ENCODE measurements around the gene OPCML.

- TF ChIP-seq, protein P1, sequence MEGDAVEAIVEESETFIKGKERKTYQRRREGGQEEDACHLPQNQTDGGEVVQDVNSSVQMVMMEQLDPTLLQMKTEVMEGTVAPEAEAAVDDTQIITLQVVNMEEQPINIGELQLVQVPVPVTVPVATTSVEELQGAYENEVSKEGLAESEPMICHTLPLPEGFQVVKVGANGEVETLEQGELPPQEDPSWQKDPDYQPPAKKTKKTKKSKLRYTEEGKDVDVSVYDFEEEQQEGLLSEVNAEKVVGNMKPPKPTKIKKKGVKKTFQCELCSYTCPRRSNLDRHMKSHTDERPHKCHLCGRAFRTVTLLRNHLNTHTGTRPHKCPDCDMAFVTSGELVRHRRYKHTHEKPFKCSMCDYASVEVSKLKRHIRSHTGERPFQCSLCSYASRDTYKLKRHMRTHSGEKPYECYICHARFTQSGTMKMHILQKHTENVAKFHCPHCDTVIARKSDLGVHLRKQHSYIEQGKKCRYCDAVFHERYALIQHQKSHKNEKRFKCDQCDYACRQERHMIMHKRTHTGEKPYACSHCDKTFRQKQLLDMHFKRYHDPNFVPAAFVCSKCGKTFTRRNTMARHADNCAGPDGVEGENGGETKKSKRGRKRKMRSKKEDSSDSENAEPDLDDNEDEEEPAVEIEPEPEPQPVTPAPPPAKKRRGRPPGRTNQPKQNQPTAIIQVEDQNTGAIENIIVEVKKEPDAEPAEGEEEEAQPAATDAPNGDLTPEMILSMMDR (IDR thresholded peaks at IDR 0.05; ENCODE audit: low read length): peak; percentile 39
- no peak for TF ChIP-seq EZH2 (optimal IDR thresholded peaks at IDR 0.05; ENCODE audit: low read depth, low read length)
Observed at GRCh38 chr11:133082841-133083488, 449.3 kb downstream of the OPCML start.
